ENCODE measurements around the gene KRTAP5-9.

KRTAP5-9 gene

DNA sequence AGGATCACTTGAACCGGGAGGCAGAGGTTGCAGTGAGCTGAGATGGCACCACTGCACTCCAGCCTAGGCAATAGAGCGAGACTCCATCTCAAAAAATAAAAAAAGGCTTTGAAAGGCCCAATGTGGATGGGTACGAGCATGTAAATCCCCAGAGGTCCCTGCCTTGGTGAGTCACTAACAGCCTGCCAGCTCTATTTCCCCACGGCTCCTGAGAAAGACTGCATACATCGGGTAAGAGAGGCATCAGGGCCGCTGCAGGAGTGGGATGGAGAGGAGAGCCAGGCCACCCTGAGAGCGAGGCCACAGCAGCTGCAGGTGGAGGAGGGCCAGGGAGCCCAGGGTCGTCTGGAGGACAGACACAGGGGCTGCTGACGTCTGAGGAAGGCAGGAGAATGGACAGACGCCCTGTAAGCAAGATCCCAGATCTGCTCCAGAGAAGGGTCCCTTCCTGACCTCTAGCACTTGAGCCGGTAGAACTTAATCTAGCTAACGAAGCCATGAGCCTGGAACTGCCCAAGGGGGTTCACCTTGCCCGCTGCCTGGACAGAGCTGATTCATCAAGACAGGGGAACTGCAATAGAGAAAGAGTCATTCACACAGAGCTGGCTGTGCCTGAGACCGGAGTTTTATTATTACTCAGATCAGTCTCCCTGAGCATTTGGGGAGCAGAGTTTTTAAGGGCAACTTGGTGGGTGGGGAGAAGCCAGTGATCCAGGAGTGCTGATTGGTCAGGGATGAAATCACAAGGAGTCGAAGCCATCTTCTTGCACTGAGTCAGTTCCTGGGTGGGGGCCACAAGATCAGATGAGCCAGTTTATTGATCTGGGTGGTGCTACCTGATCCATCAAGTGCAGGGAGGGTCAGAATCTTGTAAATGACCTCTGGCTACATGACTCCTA is 5.1 kb upstream of the KRTAP5-9 start:
- H3K27ac ChIP-seq = no peak overlapping the region
- TF ChIP-seq, protein P1, sequence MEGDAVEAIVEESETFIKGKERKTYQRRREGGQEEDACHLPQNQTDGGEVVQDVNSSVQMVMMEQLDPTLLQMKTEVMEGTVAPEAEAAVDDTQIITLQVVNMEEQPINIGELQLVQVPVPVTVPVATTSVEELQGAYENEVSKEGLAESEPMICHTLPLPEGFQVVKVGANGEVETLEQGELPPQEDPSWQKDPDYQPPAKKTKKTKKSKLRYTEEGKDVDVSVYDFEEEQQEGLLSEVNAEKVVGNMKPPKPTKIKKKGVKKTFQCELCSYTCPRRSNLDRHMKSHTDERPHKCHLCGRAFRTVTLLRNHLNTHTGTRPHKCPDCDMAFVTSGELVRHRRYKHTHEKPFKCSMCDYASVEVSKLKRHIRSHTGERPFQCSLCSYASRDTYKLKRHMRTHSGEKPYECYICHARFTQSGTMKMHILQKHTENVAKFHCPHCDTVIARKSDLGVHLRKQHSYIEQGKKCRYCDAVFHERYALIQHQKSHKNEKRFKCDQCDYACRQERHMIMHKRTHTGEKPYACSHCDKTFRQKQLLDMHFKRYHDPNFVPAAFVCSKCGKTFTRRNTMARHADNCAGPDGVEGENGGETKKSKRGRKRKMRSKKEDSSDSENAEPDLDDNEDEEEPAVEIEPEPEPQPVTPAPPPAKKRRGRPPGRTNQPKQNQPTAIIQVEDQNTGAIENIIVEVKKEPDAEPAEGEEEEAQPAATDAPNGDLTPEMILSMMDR (IDR thresholded peaks at IDR 0.05) = no peak
- TF ChIP-seq ZFX (IDR thresholded peaks at IDR 0.05; ENCODE audit: borderline replicate concordance) = no peak

DNA sequence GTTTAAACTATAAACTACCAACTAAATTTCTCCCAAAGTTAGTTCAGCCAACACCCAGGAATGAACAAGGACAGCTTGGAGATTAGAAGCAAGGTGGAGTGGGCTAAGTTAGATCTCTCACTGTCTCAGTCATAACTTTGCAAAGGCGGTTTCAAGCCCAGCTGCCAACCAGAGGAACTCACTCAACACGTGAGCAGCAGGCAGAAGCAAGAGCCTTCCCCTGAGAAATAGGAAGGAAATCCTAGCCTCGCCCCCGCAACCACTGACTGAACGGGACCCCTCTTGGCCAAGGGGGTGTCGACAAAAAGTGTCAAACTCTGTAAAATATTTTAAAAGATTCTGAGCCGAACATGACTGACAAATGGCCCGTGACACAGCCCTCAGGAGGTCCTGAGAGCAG is 4.4 kb upstream of the KRTAP5-9 start:
- no peak overlapping the region for H3K27ac ChIP-seq
- TF ChIP-seq ZFX (IDR thresholded peaks at IDR 0.05; ENCODE audit: borderline replicate concordance) = no peak
- TF ChIP-seq, protein P1 (IDR thresholded peaks at IDR 0.05) = no peak

DNA sequence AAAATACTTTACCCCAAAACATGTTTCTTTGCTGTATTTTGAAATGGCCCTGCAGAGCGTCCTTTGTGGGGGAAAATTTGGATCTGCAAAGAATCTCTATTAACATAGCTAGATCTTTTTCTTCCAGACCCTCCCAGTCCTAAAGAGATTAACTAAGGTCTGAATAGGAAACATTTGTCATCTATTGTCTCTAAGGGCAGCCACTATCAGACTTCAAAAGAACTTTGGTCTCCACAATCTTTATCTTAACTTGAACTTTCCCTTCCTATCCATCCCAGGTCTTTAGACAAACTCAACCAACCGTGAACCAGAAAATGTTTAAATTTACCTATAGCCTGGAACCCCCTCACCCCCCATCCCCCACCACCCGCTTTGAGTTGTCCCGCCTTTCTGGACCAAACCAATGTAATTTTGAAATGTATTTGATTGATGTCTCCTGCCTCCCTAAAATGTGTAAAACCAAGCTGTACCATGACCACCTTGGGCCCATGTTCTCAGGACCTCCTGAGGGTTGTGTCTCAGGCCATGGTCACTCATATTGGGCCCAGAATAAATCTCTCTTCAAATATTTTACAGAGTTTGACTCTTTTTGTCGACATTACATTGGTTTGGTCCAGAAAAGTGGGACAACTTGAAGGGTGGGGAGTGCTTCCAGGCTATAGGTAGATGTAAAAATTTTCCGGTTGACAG is 3.5 kb upstream of the KRTAP5-9 start:
- H3K27ac ChIP-seq = no peak overlapping the region
- TF ChIP-seq ZFX (IDR thresholded peaks at IDR 0.05; ENCODE audit: borderline replicate concordance) = no peak
- TF ChIP-seq, protein P1 (IDR thresholded peaks at IDR 0.05) = no peak

DNA sequence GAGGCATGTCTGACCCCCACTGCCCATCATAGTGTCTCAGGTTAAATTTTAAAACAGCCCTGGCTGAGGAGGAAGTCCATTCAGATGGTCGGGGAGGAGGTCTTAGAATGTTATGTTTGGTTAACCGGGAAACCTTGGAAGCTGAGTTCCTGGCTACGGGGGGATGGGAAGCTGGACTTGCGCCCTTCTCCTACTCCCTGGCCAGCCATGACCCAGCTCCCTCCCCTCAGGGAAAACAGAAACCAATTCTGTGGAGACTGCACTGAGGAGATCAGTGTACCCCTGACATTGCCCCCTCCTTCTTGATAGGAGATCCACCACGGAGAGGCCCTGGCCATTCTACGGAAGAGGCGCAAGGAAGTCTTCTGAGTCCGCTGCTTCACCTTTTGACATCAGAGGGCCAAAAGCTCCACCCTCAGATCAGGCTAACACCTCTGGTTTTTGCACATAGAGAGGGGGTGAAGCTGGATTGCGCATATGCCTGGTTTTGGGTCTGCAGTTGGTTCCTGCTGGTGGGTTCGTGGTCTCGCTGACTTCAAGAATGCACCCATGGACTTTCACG is 2.7 kb upstream of the KRTAP5-9 start:
- TF ChIP-seq ZFX (IDR thresholded peaks at IDR 0.05; ENCODE audit: borderline replicate concordance) = no peak
- TF ChIP-seq, protein P1 (IDR thresholded peaks at IDR 0.05) = no peak
- H3K27ac ChIP-seq = no peak overlapping the region

DNA sequence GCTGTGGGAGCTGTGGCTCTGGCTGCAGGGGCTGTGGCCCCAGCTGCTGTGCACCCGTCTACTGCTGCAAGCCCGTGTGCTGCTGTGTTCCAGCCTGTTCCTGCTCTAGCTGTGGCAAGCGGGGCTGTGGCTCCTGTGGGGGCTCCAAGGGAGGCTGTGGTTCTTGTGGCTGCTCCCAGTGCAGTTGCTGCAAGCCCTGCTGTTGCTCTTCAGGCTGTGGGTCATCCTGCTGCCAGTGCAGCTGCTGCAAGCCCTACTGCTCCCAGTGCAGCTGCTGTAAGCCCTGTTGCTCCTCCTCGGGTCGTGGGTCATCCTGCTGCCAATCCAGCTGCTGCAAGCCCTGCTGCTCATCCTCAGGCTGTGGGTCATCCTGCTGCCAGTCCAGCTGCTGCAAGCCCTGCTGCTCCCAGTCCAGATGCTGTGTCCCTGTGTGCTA is 514 bp downstream of the KRTAP5-9 start:
- no peak for TF ChIP-seq ZFX (IDR thresholded peaks at IDR 0.05; ENCODE audit: borderline replicate concordance)
- TF ChIP-seq, protein P1 (IDR thresholded peaks at IDR 0.05) = no peak
- no peak overlapping the region for H3K27ac ChIP-seq

DNA sequence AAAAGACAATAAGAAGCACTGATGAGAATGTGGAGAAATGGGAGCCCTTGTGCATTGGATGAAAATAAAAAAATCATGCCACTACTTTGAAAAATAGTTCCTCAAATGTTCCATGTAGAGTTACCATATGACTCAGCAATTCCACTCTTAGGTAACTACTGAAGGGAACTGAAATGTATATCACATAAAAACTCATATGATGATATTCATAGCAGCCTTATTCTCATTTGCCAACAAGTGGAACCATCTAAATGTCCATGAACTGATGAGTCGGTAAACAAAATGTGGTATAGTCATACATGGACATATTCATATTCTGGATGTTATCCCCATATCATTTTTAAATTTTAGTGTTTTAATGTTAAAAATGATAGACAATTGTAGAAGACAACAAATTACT is 3.5 kb downstream of the KRTAP5-9 start:
- H3K27ac ChIP-seq = no peak overlapping the region
- no peak for TF ChIP-seq ZFX (IDR thresholded peaks at IDR 0.05; ENCODE audit: borderline replicate concordance)
- TF ChIP-seq, protein P1 (IDR thresholded peaks at IDR 0.05) = no peak

Data from 22Rv1 (cell line).